CD1c-positive myeloid dendritic cell (primary cell): ENCODE data around the gene KRABD2.
A peak's percentile ranks its signal among the peaks of the same experiment; 100 is the strongest.
"Not testable (repeated sequence)": the region's sequence is repeated elsewhere in the genome, so short reads cannot be mapped to it uniquely, and the experiment has no call there.

Source experiments
- DNase-seq: peaks from one replicate; pipeline ENCODE4 v3.0.0-alpha.2; 2016; ENCODE audit errors: extremely low spot score

The KRABD2 gene

GRCh38 chr17:8360751-8361150 is 15.8 kb downstream of the KRABD2 start:
- DNase-seq: no peak

GRCh38 chr17:8360260-8360659 is 16.2 kb downstream of the KRABD2 start:
- no peak for DNase-seq

GRCh38 chr17:8359769-8360168 is 16.7 kb downstream of the KRABD2 start:
- no peak for DNase-seq

- DNase-seq: no peak
These were observed 18.6 kb downstream of the KRABD2 start for GRCh38 chr17:8357910-8358309.

GRCh38 chr17:8354236-8354635 is 22.3 kb downstream of the KRABD2 start:
- DNase-seq: no peak

GRCh38 chr17:8353736-8354135 is 22.8 kb downstream of the KRABD2 start:
- no peak for DNase-seq

GRCh38 chr17:8350339-8350738 is 26.2 kb downstream of the KRABD2 start:
- no peak for DNase-seq

- DNase-seq: not testable (repeated sequence)
These were observed 29.5 kb downstream of the KRABD2 start for GRCh38 chr17:8347001-8347400.

GRCh38 chr17:8345951-8346665 is 30.4 kb downstream of the KRABD2 start:
- no peak for DNase-seq

GRCh38 chr17:8345052-8345690 is 31.3 kb downstream of the KRABD2 start:
- DNase-seq: no peak

- DNase-seq: no peak
These were observed 35.0 kb downstream of the KRABD2 start for GRCh38 chr17:8341456-8341855.

GRCh38 chr17:8339540-8339939 is 37.0 kb downstream of the KRABD2 start, which contains the start of gene ODF4:
TSS of gene ODF4 (plus strand) at chr17:8339840. CDS start at chr17:8340052, 212 bp downstream.
- no peak for DNase-seq

GRCh38 chr17:8338753-8339140 is 37.8 kb downstream of the KRABD2 start:
- DNase-seq: no peak

- DNase-seq: peak; percentile 40
These were observed 38.4 kb downstream of the KRABD2 start for GRCh38 chr17:8337802-8338752.

GRCh38 chr17:8333281-8333680 is 43.2 kb downstream of the KRABD2 start:
- DNase-seq: no peak

GRCh38 chr17:8332688-8333087 is 43.8 kb downstream of the KRABD2 start:
- no peak for DNase-seq

GRCh38 chr17:8332128-8332527 is 44.4 kb downstream of the KRABD2 start:
- DNase-seq: no peak

- no peak for DNase-seq
These were observed 49.2 kb downstream of the KRABD2 start for GRCh38 chr17:8327303-8327649.
